ENCODE measurements around the gene IFNL4. TPM values are rescaled to one million over a fixed set of nuclear protein-coding genes. Genes with fewer than 3 reads are reported as not detected.
"Not testable (repeated sequence)": the region's sequence is repeated elsewhere in the genome, so short reads cannot be mapped to it uniquely, and the experiment has no call there.

The IFNL4 gene
- total RNA-seq, 4 donors from 2014 or later: not detected

DNA sequence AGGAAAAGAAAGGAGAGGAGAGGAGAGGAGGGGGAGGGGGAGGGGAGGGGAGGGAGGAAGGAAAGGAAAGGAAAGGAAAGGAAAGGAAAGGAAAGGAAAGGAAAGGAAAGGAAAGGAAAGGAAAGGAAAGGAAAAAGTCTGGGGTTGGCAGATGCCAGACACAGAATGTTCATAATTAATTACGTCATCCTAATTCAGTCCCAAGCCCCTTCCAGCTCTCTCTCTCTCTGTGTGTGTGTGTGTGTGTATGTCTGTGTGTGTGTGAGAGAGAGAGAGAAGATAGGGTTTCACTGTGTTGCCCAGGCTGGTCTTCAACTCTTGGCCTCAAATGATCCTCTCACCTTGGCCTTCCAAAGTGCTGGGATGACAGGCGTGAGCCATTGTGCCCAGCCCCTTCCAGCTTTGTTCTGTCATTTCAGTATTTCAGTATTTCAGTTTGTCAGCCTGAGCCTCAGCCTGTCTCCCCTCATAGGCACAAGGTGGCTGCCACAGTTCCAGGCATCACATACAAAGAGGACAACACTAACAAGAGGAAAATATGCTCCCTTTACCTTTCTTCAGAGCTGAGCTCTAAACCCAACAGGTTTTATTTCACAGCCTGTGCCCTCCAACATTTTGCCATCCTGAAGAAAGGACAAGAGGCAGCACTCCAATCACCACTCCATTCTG, 18.4 kb downstream of the IFNL4 start:
- Histone ChIP-seq H3K4me1 (no peaks in the 10 kb centered on the region), H3K27ac (no peak overlapping the region), H3K4me3 (no peak overlapping the region), H3K9me3 (peaks cover 0 to 9% (median 0%) of the 10 kb centered on the region in 4 donors), H3K27me3 (peaks cover 0 to 14% of the 10 kb centered on the region in 2 donors), H3K36me3 (no peaks in the 10 kb centered on the region)
- TF ChIP-seq CTCF (IDR thresholded peaks at IDR 0.05): no peak
- TF ChIP-seq POLR2A (IDR thresholded peaks at IDR 0.05): no peak
- TF ChIP-seq EP300 (IDR thresholded peaks at IDR 0.05): no peak
- no peak for DNase-seq (ENCODE audit: low spot score in 2 of 2)
- 71 to 83% methylated on average over 2 of the region's 2 CpGs for WGBS, 2 donors

DNA sequence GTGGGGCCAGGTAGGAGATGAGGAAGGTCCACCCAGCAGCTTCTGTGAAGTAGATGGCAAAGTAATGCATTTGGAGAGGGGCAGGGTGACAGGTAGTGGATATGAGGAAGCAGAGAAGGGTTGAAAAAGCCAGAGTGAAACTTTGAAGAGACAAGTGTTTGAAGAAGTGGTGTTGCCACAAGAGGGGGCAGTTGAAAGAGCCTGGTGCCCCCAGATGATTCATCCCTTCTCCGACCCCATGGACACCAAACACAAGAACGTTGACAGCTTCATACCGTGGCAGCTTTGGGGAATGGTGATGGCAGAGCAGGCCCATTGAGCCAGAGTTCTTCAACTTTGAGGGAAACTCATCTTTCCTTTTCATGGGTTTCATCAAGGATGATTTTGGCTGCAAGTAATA, 23.7 kb downstream of the IFNL4 start:
- WGBS, 2 donors: 23 to 31% methylated on average over 3 of the region's 3 CpGs
- peaks cover 0 to under 1% (median 0%) of the 10 kb centered on the region in 4 donors for H3K9me3 ChIP-seq
- H3K27ac ChIP-seq: no peak overlapping the region
- H3K4me3 ChIP-seq: no peak overlapping the region
- TF ChIP-seq CTCF (IDR thresholded peaks at IDR 0.05) (no peak), EP300 (IDR thresholded peaks at IDR 0.05) (no peak), POLR2A (IDR thresholded peaks at IDR 0.05) (no peak)
- no peak for DNase-seq (ENCODE audit: low spot score in 2 of 2)
- no peaks in the 10 kb centered on the region for H3K36me3 ChIP-seq
- H3K27me3 ChIP-seq: peaks cover 0 to 4% of the 10 kb centered on the region in 2 donors
- no peaks in the 10 kb centered on the region for H3K4me1 ChIP-seq

DNA sequence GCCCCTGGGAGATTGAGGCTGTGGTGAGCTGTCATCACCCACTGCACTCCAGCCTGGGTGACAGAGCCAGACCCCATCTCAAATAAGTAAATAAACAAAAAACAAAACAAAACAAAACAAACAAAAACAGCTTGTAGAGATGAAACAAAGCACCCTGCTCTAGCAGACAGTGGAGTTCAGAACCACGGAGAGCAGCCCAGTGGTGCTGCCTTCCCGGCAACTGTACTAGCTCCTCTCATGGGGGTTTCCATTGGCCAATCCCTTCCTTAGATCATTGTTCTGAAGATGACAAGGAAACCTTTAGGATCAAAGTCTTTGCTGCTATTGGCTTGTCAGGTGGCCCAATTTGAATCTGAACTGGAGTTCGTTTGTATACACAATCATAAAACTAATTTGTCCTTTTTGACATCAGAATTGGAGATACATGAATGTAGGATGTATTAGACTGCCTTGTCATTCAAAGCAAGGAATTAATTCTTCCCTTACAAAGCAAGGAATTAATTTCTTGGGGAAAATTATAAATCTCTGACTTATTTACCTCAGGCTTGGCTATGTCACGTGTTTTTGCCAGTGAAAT, 24.9 kb downstream of the IFNL4 start:
- DNase-seq (ENCODE audit: low spot score in 2 of 2): no peak
- Histone ChIP-seq H3K27me3 (peaks cover 0 to 8% of the 10 kb centered on the region in 2 donors), H3K4me3 (no peak overlapping the region), H3K9me3 (no peaks in the 10 kb centered on the region), H3K27ac (no peak overlapping the region), H3K4me1 (no peaks in the 10 kb centered on the region), H3K36me3 (no peaks in the 10 kb centered on the region)
- TF ChIP-seq POLR2A (IDR thresholded peaks at IDR 0.05) (no peak), EP300 (IDR thresholded peaks at IDR 0.05) (no peak), CTCF (IDR thresholded peaks at IDR 0.05) (no peak)
- WGBS, 2 donors: 15 to 21% methylated on average over 4 of the region's 4 CpGs

GRCh38 chr19:39219108-39219507, 29.5 kb downstream of the IFNL4 start:
- not testable (repeated sequence) for DNase-seq (ENCODE audit: low spot score in 2 of 2); H3K36me3 ChIP-seq; H3K27ac ChIP-seq; H3K4me3 ChIP-seq; H3K4me1 ChIP-seq
- 71% methylated on average over 10 of the region's 10 CpGs for WGBS, 2 donors
- Histone ChIP-seq H3K9me3 (peaks cover 0 to 31% (median 0%) of the 10 kb centered on the region in 4 donors), H3K27me3 (peaks cover 0 to 25% of the 10 kb centered on the region in 2 donors)

GRCh38 chr19:39218230-39219007, 30.2 kb downstream of the IFNL4 start:
- TF ChIP-seq POLR2A (IDR thresholded peaks at IDR 0.05) (no peak), CTCF (IDR thresholded peaks at IDR 0.05) (no peak), EP300 (IDR thresholded peaks at IDR 0.05) (no peak)
- peaks cover 0 to 31% (median 0%) of the 10 kb centered on the region in 4 donors for H3K9me3 ChIP-seq
- WGBS, 2 donors: 78 to 89% methylated on average over 15 of the region's 15 CpGs
- no peak for DNase-seq (ENCODE audit: low spot score in 2 of 2)
- H3K4me3 ChIP-seq: no peak overlapping the region
- no peak overlapping the region for H3K27ac ChIP-seq
- peaks cover 0 to 25% of the 10 kb centered on the region in 2 donors for H3K27me3 ChIP-seq
- H3K4me1 ChIP-seq: no peaks in the 10 kb centered on the region
- H3K36me3 ChIP-seq: no peaks in the 10 kb centered on the region

All from tibial nerve (tissue), 4 donors.